WERI-Rb-1 (cell line): Measurements from ENCODE around the gene ATF4.

Source experiments
- DNase-seq: peaks from one replicate; pipeline ENCODE4 v3.0.0-alpha.2; 2020
- H3K27ac ChIP-seq: fragments of 250-450 bp; sonication (Bioruptor Pico); 2 replicates; pipeline ENCODE4 v1.5.1; 2020; ENCODE audit warnings: mild to moderate bottlenecking, moderate library complexity
- H3K27me3 ChIP-seq: fragments of 250-450 bp; sonication (Bioruptor Pico); 2 replicates; pipeline ENCODE4 v1.5.1; 2021; ENCODE audit warnings: mild to moderate bottlenecking, low read depth, moderate library complexity; ENCODE audit not compliant: insufficient read depth, severe bottlenecking
- H3K36me3 ChIP-seq: fragments of 250-450 bp; sonication (Bioruptor Pico); 2 replicates; pipeline ENCODE4 v1.5.1; 2020; ENCODE audit warnings: mild to moderate bottlenecking, moderate library complexity
- H3K4me3 ChIP-seq: 2 replicates; pipeline ENCODE4 v1.5.1; 2011; ENCODE audit warnings: low read depth, mild to moderate bottlenecking, control low read depth, low read length
- H3K9me3 ChIP-seq: fragments of 250-450 bp; sonication (Bioruptor Pico); 2 replicates; pipeline ENCODE4 v1.5.1; 2021; ENCODE audit warnings: mild to moderate bottlenecking, moderate library complexity; ENCODE audit not compliant: severe bottlenecking
- TF ChIP-seq, protein P1 (sequence below): IDR thresholded peaks from 2 replicates; pipeline ENCODE4 v1.5.1; 2011; ENCODE audit warnings: low read depth, mild to moderate bottlenecking, control low read depth, inconsistent platforms, low read length

Gene ATF4

DNA sequence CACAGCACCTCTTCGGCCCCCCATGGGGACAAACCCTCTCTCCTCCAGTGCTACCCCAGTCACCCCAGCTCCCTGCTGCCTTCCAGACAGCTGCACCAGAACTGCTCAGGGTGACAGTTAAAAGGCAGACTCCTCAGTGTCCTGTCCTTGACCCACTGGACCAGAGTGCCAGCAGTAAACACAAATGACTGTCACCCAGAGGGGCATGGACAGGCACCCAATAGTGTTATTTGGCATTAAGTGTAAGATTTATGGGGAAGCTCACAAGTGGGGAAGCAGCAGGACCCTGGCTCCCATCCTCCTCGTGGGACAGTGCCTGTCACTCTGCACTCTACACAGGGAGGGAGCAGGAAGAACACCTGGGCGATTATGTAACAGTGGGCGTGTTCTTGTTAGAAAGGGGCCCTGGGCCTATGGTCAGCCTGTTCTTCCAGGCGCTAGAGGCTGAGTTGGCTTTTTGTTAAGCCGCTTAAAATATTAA, 7.2 kb downstream of the ATF4 start:
- H3K27ac ChIP-seq, result peak overlapping the region; percentile 85
- no peaks in the 10 kb centered on the region for H3K27me3 ChIP-seq
- DNase-seq, result peak; percentile 92
- TF ChIP-seq, protein P1, sequence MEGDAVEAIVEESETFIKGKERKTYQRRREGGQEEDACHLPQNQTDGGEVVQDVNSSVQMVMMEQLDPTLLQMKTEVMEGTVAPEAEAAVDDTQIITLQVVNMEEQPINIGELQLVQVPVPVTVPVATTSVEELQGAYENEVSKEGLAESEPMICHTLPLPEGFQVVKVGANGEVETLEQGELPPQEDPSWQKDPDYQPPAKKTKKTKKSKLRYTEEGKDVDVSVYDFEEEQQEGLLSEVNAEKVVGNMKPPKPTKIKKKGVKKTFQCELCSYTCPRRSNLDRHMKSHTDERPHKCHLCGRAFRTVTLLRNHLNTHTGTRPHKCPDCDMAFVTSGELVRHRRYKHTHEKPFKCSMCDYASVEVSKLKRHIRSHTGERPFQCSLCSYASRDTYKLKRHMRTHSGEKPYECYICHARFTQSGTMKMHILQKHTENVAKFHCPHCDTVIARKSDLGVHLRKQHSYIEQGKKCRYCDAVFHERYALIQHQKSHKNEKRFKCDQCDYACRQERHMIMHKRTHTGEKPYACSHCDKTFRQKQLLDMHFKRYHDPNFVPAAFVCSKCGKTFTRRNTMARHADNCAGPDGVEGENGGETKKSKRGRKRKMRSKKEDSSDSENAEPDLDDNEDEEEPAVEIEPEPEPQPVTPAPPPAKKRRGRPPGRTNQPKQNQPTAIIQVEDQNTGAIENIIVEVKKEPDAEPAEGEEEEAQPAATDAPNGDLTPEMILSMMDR, result no peak
- no peaks in the 10 kb centered on the region for H3K9me3 ChIP-seq
- no peak overlapping the region for H3K4me3 ChIP-seq
- H3K36me3 ChIP-seq, result peaks cover 64% of the 10 kb centered on the region

DNA sequence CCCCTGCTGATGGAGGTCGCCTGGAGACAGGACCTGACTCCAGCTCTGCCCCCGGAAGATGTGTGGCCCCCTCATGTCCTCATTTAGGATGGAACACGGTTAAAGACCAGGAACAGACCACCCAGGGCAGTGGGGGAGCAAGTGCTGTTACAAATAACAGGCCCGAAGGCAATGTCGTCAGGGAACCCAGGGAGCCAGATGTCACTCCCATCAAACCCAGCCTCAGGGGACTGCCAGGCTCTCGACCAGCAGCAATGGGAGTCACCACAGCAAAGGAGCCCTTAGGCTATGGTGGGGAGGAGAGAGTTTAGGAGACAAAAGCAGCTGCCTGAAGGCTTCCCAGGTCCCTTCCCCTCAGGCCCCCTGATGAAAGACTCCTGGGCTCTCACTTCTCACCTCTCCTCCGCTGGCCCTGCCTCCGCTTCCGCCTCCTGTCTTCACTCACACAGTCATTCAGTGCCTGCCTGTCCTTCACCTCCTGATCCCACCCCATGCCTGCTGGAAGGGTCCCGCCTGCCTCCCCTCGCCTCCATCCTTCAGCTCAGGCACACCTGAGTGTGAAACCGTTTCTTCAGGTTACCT, 7.8 kb downstream of the ATF4 start:
- TF ChIP-seq, protein P1, result no peak
- Histone ChIP-seq H3K36me3 (peaks cover 57% of the 10 kb centered on the region), H3K4me3 (no peak overlapping the region; the same call in 1 of the 2 replicates), H3K27ac (peak overlapping the region; percentile 85), H3K27me3 (no peaks in the 10 kb centered on the region), H3K9me3 (no peaks in the 10 kb centered on the region)
- no peak for DNase-seq

DNA sequence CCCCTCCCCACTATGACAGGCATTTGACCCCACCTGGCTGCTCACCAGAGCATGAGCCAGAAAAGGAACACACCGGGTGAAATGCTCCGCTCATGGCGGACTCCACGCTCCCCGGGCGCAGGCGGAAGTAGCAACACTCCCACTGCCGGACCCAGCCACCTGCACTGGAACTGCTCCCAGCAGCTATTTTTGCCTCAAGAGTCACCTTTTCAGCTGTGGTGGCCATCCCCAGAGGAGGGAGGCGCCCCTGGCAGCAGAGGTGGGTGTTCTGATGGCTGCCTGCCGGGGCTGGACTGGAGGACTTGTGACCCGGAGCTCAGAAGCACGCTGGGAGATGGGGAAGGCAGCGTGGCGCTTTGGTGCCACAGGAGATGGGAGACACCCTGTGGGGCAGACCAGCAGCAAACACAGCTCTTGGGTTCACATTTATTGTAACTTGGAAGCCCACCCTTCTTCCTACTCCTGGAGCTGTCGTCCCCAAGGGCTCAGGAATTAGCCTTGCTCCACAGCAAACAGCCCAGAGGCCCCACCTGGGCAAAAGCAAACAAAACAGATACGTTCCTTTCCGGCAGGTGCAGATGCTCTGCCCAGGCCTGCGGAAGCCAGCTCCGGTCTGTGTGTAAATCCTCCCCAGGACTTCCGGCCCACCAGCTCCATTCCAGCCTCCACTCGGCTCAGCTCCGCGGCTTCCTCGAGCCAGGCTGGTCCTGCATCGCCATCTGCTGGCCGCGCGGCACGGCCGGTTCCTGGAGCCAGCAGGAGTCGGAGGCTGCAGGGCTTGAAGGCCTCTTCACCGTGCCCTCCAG, 8.5 kb downstream of the ATF4 start:
- peak; percentile 89 for DNase-seq
- Histone ChIP-seq H3K9me3 (no peaks in the 10 kb centered on the region), H3K27me3 (no peaks in the 10 kb centered on the region), H3K36me3 (peaks cover 50% of the 10 kb centered on the region), H3K4me3 (no peak overlapping the region), H3K27ac (peak overlapping the region; percentile 85)
- TF ChIP-seq, protein P1, result peak; percentile 98

DNA sequence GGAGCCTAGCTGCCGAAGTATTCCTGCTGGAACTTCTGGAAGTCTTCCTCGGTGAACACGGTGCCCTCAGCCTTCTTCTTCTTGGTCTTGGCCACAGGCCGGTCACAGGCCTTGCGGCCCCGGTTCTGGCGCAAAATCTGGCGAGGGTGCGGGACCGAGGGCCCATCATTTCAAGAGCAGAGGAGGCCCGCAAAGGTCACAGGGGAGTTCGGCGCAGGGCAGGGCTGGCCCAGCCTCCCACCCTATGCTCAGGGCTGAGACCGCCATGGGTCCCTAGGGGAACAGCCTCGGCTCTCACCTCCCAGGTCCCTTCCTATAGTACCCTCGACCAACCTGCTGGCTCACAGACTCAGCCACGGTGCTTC, 9.1 kb downstream of the ATF4 start:
- no peak for DNase-seq
- H3K4me3 ChIP-seq, result no peak overlapping the region
- H3K27me3 ChIP-seq, result no peaks in the 10 kb centered on the region
- peaks cover 44% of the 10 kb centered on the region for H3K36me3 ChIP-seq
- TF ChIP-seq, protein P1, result no peak
- no peaks in the 10 kb centered on the region for H3K9me3 ChIP-seq
- peak overlapping the region; percentile 85 for H3K27ac ChIP-seq

DNA sequence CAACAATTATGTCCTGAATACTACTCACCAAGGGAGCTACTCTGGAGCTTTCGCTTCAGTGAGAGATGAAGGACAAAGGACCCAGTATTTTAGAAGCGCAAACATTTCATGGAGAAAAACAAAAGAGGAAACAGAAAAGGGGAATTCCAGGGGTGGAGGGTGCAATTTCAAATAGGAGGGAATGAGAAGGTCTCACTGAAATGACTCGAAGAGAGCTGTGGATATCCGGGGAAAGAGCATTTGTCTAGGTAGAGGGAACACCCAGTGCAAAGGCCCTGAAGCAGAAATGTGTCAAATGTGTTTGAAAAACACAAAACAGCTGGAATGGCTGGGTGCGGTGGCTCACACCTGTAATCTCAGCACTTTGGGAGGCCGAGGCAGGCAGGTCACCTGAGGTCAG, 9.8 kb downstream of the ATF4 start:
- no peak overlapping the region for H3K27ac ChIP-seq
- no peak overlapping the region for H3K4me3 ChIP-seq
- H3K36me3 ChIP-seq, result peaks cover 38% of the 10 kb centered on the region
- TF ChIP-seq, protein P1, result no peak
- H3K27me3 ChIP-seq, result no peaks in the 10 kb centered on the region
- DNase-seq, result no peak
- H3K9me3 ChIP-seq, result no peaks in the 10 kb centered on the region
